Mesodermal cell (in vitro differentiated cells): ENCODE results near the gene OPRL1.
"Not testable (repeated sequence)": the region's sequence is repeated elsewhere in the genome, so short reads cannot be mapped to it uniquely, and the experiment has no call there.

Experiments
- H3K27ac ChIP-seq: 2 replicates; pipeline ENCODE4 v1.7.0; 2013; ENCODE audit warnings: mild to moderate bottlenecking, low read depth, low read length, moderate library complexity; ENCODE audit not compliant: severe bottlenecking
- H3K36me3 ChIP-seq: 2 replicates; pipeline ENCODE4 v1.7.1; 2013; ENCODE audit warnings: mild to moderate bottlenecking, low read length, moderate library complexity; ENCODE audit not compliant: control insufficient read depth, insufficient read depth
- H3K4me1 ChIP-seq: one replicate; pipeline ENCODE4 v1.7.1; 2013; ENCODE audit warnings: mild to moderate bottlenecking, low read length; ENCODE audit not compliant: insufficient read depth, control insufficient read depth, poor library complexity, severe bottlenecking
- H3K4me3 ChIP-seq: 2 replicates; pipeline ENCODE4 v1.7.0; 2013; ENCODE audit warnings: low read length, control low read depth, mild to moderate bottlenecking; ENCODE audit not compliant: insufficient read depth, poor library complexity, severe bottlenecking; ENCODE audit errors: extremely low read depth
- H3K9me3 ChIP-seq: 2 replicates; pipeline ENCODE4 v1.7.1; 2013; ENCODE audit warnings: mild to moderate bottlenecking, low read length, moderate library complexity; ENCODE audit not compliant: control insufficient read depth
- WGBS, 2 experiments: methylation state at CpG; one replicate each; pipeline ENCODE4 v1.1.5; 2013; ENCODE audit warnings: missing lambda C conversion rate in 2 of 2; ENCODE audit not compliant: insufficient coverage in 2 of 2; 5-methylcytosine and 5-hydroxymethylcytosine counted together

Gene OPRL1

DNA sequence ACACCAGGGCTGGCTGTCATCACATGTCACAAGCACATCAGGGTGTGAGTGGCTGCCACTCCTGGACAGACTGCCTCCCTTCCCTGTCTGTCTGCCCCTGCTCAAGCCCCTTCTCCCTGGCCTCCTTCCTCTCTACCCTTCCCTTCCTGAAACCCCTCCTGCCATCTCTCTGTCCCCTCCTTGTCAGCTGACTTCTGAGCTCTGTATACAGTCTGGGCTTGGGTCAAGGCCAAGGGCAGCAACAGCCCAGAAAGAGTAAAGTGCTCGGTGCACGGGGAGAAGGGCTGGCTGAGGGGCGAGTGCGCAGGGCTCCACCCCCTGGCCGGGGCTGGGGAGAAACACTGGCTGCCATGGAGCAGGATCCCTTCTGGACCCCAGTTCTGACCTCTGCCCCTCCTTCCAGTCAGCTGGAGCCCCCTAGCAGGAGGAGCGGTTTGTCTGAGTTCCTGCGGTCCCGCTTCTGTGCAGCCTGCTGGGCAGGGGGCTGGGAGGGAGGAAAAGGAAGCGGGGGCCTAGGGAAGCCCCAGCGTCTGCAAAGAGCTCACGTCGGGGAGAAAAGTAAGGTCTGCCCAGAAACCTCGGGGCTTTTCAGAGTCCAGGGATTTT lies 2.3 kb downstream of the OPRL1 start:
- peaks cover 11% of the 10 kb centered on the region for H3K4me1 ChIP-seq
- WGBS, 2 experiments: 21 to 28% methylated on average over 12 of the region's 13 CpGs

DNA sequence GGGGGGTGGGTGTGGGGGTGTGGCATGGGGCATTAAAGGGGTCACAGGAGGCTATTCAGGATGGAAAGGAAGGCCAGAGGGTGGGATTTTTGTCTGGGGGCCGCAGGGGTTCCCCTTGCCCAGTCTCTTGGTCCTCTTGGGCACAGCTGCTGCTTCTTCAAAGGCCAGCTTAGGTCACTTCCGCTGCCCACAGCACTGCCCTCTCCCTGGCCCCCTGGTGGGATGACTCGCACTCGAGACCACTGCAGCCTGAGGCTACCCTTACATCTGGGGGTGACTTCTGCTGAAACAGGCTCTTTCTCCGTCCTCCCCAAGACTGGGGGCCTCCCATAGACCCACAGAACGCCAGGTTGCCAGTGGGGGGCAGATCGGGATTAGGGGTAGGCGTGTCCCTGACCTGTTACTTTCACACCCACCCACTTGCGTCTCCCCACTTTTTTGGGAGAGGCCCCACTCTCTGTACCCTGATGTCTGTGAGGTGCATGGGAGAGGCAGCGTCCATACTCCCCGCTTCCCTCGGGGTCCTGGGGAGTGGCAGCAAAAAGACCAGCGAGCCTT lies 3.0 kb downstream of the OPRL1 start:
- Histone ChIP-seq H3K36me3 (no peaks in the 10 kb centered on the region), H3K9me3 (peaks cover 4% of the 10 kb centered on the region), H3K27ac (no peak overlapping the region), H3K4me1 (peaks cover 11% of the 10 kb centered on the region), H3K4me3 (no peak overlapping the region)
- WGBS, 2 experiments: 25 to 32% methylated on average over 7 to 11 of the region's 13 CpGs

More for the DNA sequence above, 2.3 kb downstream of the OPRL1 start:
- Histone ChIP-seq H3K36me3 (no peaks in the 10 kb centered on the region), H3K27ac (no peak overlapping the region), H3K4me3 (no peak overlapping the region), H3K9me3 (peaks cover 4% of the 10 kb centered on the region)

DNA sequence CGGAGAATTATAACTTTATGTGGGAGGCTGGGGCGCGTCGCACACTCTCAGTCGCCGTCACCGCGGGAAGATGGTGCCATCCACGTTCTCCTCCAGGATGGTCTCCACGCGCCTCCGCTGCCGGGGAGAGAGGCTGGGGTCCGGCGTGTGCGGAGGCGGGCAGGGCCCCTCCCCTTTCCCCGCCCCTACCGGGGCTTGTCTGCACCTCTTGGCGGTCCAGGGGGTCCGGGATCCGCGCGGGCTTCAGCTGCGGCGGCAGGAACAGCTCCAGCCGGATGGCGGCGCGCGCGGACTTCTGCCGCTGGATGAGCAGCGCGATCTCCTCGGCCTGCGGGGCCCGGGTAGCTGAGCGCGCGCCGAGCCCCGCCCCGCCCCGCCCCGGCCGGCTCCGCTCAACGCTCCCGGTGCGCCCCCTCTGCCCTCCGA lies 3.5 kb downstream of the OPRL1 start:
- peak overlapping the region; percentile 44 for H3K4me3 ChIP-seq
- H3K9me3 ChIP-seq: peaks cover 4% of the 10 kb centered on the region
- no peaks in the 10 kb centered on the region for H3K36me3 ChIP-seq
- H3K27ac ChIP-seq: no peak overlapping the region
- peaks cover 9% of the 10 kb centered on the region for H3K4me1 ChIP-seq
- WGBS, 2 experiments: 3 to 4% methylated on average over 29 to 42 of the region's 52 CpGs

DNA sequence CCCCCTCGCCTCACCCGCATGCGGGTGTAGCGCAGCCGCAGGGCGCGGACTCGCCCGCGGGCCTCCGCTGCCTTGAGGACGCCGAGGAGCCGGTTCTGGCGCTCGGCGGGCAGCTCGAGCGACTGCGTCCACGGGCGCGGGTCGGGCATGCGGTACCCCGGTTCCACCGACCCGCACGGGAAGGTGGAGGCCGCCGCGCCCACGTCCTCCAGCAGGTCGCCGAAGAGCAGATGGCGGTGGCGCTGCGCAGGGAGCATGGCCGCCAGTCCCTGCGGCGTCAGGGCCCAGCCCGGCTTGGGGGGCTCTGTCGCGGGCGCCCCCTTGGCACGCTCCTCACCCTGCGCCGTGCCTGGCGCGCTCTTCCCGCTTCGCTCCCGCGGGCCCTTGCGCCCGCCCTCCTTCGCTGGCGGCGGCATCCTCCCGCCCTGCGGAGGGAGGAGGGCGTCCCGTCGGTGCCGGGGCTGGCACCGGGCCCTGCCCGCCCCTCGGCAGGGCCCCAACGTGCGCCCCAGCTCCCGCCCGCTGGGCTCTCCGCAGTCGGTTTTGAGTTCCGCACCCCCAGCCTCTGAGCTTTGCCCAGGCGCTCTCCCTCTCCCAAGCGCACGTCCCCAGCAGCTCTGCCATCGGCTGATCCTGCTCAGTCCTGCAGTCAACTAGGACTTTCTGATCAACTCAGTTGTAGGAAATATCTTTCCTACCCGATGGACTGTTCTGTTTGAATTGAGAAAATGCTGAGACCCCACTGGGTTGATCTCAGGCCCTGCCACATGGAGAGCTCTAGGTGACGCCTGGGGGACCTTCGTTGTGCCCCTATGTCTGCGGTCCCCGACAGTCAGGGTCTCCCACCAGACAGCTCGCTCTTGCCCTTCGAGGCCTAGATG lies 4.2 kb downstream of the OPRL1 start, which contains the start of gene LKAAEAR1:
TSS of gene LKAAEAR1 (minus strand) at position 595 of the 881 bp plus-strand sequence. CDS start at position 416, 179 bp downstream.
- H3K27ac ChIP-seq: no peak within 1 kb of the TSS
- no peaks in the 10 kb centered on the region for H3K36me3 ChIP-seq
- peak within 1 kb of the TSS; percentile 44 for H3K4me3 ChIP-seq
- 4 to 6% methylated on average over 73 to 75 of the region's 86 CpGs for WGBS, 2 experiments
- peaks cover 4% of the 10 kb centered on the region for H3K4me1 ChIP-seq
- peaks cover 4% of the 10 kb centered on the region for H3K9me3 ChIP-seq

DNA sequence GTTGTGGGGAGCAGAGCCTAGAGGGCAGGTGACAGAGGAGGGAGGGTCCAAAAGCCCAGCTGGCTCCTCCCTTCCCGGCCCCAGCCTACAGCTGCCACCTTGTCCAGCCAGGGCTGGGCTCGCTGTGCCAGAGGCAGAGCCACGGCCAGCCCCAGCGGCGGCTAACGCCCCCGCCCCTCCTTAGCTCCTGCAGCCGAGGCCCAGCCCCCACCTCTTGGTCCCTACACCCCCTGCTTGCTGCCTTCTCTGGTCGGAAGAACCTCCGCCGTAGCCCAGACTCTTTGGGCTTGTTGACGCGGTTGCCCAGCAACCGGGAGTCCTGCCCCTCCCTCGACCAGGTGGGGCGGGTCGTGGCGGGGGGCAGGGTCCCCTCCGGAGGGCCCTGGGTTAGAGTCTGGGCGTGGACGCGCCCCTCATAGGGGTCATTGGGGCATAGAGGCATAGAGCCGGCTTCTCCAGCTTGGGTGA lies 4.8 kb downstream of the OPRL1 start:
- peaks cover 4% of the 10 kb centered on the region for H3K4me1 ChIP-seq
- H3K9me3 ChIP-seq: peaks cover 4% of the 10 kb centered on the region
- no peak overlapping the region for H3K4me3 ChIP-seq
- H3K27ac ChIP-seq: no peak overlapping the region
- no peaks in the 10 kb centered on the region for H3K36me3 ChIP-seq
- WGBS, 2 experiments: 8 to 15% methylated on average over 10 to 16 of the region's 23 CpGs

DNA sequence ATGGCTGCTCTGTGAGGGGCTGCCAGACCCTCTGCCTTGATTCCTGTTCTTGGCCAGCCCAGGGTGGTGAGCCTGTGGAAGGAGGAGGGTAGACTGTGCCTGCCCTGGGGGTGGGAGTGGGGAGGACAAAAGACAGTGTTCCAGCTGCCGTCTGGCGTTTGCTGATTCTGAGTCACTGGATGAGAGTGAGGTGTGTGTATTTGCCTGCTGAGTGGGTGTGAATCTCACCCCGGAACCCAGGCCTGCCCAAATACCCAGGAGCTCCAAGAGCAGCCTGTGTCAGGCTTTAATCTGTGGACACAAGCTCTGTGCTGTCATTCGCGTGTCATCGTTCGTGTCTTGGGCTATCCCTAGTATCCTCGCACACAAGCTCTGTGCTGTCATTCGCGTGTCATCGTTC lies 6.9 kb downstream of the OPRL1 start:
- no peak overlapping the region for H3K4me3 ChIP-seq
- no peaks in the 10 kb centered on the region for H3K36me3 ChIP-seq
- H3K27ac ChIP-seq: no peak overlapping the region
- WGBS, 2 experiments: 74 to 92% methylated on average over 2 to 3 of the region's 11 CpGs
- peaks cover 4% of the 10 kb centered on the region for H3K9me3 ChIP-seq
- H3K4me1 ChIP-seq: peaks cover 4% of the 10 kb centered on the region

DNA sequence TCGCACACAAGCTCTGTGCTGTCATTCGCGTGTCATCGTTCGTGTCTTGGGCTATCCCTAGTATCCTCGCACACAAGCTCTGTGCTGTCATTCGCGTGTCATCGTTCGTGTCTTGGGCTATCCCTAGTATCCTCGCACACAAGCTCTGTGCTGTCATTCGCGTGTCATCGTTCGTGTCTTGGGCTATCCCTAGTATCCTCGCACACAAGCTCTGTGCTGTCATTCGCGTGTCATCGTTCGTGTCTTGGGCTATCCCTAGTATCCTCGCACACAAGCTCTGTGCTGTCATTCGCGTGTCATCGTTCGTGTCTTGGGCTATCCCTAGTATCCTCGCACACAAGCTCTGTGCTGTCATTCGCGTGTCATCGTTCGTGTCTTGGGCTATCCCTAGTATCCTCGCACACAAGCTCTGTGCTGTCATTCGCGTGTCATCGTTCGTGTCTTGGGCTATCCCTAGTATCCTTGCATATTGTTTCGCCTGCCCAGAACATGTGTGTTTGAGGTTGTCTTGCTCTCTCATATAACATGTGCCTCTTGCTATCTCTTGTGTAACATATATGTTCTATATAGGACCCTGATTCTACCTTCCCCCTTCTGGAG lies 7.4 kb downstream of the OPRL1 start:
- H3K36me3 ChIP-seq: not testable (repeated sequence)
- WGBS, 2 experiments: 95% methylated on average over 4 of the region's 36 CpGs; no CpG with 5 or more reads in 1 of the 2 experiments

DNA sequence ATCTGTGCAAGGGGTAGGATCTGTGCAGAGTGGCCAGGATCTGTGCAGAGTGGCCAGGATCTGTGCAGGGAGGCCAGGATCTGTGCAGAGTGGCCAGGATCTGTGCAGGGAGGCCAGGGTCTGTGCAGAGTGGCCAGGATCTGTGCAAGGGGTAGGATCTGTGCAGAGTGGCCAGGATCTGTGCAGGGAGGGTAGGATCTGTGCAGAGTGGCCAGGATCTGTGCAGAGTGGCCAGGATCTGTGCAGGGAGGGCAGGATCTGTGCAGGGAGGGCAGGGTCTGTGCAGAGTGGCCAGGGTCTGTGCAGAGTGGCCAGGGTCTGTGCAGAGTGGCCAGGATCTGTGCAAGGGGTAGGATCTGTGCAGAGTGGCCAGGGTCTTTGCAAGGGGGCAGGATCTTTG lies 8.7 kb downstream of the OPRL1 start:
- H3K36me3 ChIP-seq, H3K9me3 ChIP-seq: not testable (repeated sequence)

More for the DNA sequence above, 7.4 kb downstream of the OPRL1 start:
- H3K27ac ChIP-seq, H3K4me1 ChIP-seq, H3K4me3 ChIP-seq, H3K9me3 ChIP-seq: not testable (repeated sequence)

DNA sequence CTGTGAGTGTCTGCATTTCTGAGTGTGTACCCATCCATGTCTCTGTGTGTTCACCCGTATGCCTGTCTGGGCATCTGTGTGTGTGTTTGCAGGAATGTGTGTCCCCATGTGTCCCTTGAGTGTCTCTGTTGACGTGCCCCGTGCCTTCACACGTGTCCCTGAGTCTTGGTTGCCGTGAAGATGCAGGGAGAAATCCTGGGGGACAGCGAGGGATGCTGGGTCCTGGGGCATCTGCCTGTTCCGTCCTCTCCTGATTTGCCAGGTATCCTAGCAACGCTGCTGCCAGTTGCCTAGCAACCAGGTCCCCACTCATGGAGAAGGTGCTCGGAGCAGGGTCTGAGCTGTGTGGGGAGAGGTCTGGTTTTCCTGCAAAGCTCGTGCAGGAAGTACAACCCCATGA lies 10.3 kb downstream of the OPRL1 start:
- WGBS, 2 experiments: 71 to 82% methylated on average over 8 to 10 of the region's 10 CpGs
- Histone ChIP-seq H3K4me1 (no peaks in the 10 kb centered on the region), H3K4me3 (no peak overlapping the region), H3K27ac (no peak overlapping the region), H3K9me3 (peaks cover 4% of the 10 kb centered on the region), H3K36me3 (no peaks in the 10 kb centered on the region)

More for the DNA sequence above, 8.7 kb downstream of the OPRL1 start:
- H3K4me3 ChIP-seq, H3K27ac ChIP-seq, H3K4me1 ChIP-seq: not testable (repeated sequence)

DNA sequence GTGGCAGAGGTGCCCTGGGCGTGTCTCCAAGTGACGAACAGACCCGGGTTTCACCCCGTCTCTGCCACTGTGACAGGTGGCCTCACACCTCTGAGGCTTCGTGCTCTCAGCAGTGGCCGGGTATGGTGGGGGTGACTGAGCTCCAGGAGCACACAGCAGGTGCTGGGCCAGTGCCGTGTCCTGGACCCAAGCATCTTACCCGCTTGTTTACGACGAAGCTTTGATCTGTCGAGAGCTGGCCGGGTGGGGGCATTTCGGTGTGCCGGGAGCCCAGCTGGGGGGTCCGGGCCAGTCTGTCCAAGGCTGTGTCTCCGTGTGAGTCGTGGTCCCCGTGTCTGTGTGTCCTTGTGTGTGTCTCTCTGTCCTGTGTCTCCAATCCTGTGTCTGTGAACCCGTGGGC lies 11.5 kb downstream of the OPRL1 start:
- peaks cover 4% of the 10 kb centered on the region for H3K9me3 ChIP-seq
- H3K4me1 ChIP-seq: no peaks in the 10 kb centered on the region
- H3K27ac ChIP-seq: no peak overlapping the region
- 84 to 85% methylated on average over 18 to 19 of the region's 19 CpGs for whole genome bisulfite sequencing, 2 experiments
- no peak overlapping the region for H3K4me3 ChIP-seq
- H3K36me3 ChIP-seq: no peaks in the 10 kb centered on the region
